Stomach (tissue), 9 donors: ENCODE results near the gene LMCD1. TPM values are rescaled to one million over a fixed set of nuclear protein-coding genes. Genes with fewer than 3 reads are reported as not detected.
"Not testable (repeated sequence)": the region's sequence is repeated elsewhere in the genome, so short reads cannot be mapped to it uniquely, and the experiment has no call there.

ENCODE experiments used
- DNase-seq, 2 donors: peaks; one replicate each; pipeline versions ENCODE4 v3.0.0 to v3.0.0-alpha.2; 2013 to 2019
- H3K27ac ChIP-seq, 5 donors: fragments of 200-600 bp in 4 of 5; sonication (generic) in 4 of 5; one replicate each; pipeline ENCODE4 v1.5.1; 2013 to 2019; ENCODE audit warnings: mild to moderate bottlenecking in 1 of 5, moderate library complexity in 1 of 5
- H3K27me3 ChIP-seq, 3 donors: fragments of 200-600 bp; sonication (generic); one replicate each; pipeline ENCODE4 v1.5.1; 2017 to 2019; ENCODE audit warnings: mixed run types in 1 of 3
- H3K36me3 ChIP-seq, 4 donors: fragments of 200-600 bp; sonication (generic); 1 replicate in 3 of 4; 2 replicates in 1 of 4; pipeline ENCODE4 v1.5.1; 2016 to 2019
- H3K4me1 ChIP-seq, 4 donors: fragments of 200-600 bp; sonication (generic); one replicate each; pipeline ENCODE4 v1.5.1; 2016 to 2019
- H3K4me3 ChIP-seq, 4 donors: fragments of 200-600 bp; sonication (generic) in 3 of 4; one replicate each; pipeline ENCODE4 v1.5.1; 2016 to 2019; ENCODE audit warnings: mild to moderate bottlenecking in 1 of 4
- H3K9me3 ChIP-seq, 4 donors: fragments of 200-600 bp; sonication (generic); one replicate each; pipeline ENCODE4 v1.5.1; 2016 to 2019
- EP300 ChIP-seq: sonication (generic); formaldehyde crosslinking; IDR thresholded peaks from one replicate; pipeline ENCODE4 v1.6.1; 2017; ENCODE audit warnings: antibody characterized with exemption
- POLR2A ChIP-seq, 4 donors: fragments of 450-650 bp; IDR thresholded peaks; one replicate each; pipeline ENCODE4 v1.6.1; 2016; ENCODE audit warnings: antibody characterized with exemption in 4 of 4, control low read depth in 2 of 4, mild to moderate bottlenecking in 1 of 4, moderate library complexity in 1 of 4
- POLR2AphosphoS5 ChIP-seq, 3 donors: sonication (generic); formaldehyde crosslinking; IDR thresholded peaks; one replicate each; pipeline ENCODE4 v1.6.1; 2016; ENCODE audit warnings: antibody characterized with exemption in 3 of 3
- WGBS, 5 donors: extraction: QIAGEN DNeasy Blood & Tissue Kit in 3 of 5; methylation state at CpG; one replicate each; pipeline versions ENCODE4 v1.1.5 to v1.1.7; 2013 to 2018; 5-methylcytosine and 5-hydroxymethylcytosine counted together
- intact Hi-C: fragments of 100-400 bp; cut with DNase I; formaldehyde crosslinking; loops from one replicate; pipeline ENCODE4 v1.15.1; 2023; ENCODE audit warnings: low total_unique reads
- polyA plus RNA-seq, 3 donors: library from polyadenylated mRNA; stranded (reverse); fragments of 200-250 nt; gene quantifications; one replicate each; pipeline ENCODE4 v1.2.3, GENCODE V29; 2013
- total RNA-seq, 5 donors: library from RNA; depleted of rRNA; stranded (reverse); fragments of >200 nt; gene quantifications; one replicate each; pipeline versions ENCODE4 v1.1.0 to v1.2.3, GENCODE V29; 2014 to 2016
- TF ChIP-seq, protein P1 (sequence below), 7 experiments: fragments of 450-650 bp in 4 of 7; fragments of 200-600 bp in 3 of 7; sonication (generic) in 3 of 7; IDR thresholded peaks; one replicate each; pipeline ENCODE4 v1.5.1; 2016 to 2019; ENCODE audit warnings: antibody characterized with exemption in 7 of 7, control low read depth in 2 of 7, mild to moderate bottlenecking in 1 of 7
- donor health status: healthy with polysubstance abuse.
- donor health status: Bipolar disorder and iron deficiency.
- donor health status: healthy.

Gene LMCD1
- total and polyA plus RNA-seq, 8 donors, result 0.58 to 60.2 (median 23.7) TPM

DNA sequence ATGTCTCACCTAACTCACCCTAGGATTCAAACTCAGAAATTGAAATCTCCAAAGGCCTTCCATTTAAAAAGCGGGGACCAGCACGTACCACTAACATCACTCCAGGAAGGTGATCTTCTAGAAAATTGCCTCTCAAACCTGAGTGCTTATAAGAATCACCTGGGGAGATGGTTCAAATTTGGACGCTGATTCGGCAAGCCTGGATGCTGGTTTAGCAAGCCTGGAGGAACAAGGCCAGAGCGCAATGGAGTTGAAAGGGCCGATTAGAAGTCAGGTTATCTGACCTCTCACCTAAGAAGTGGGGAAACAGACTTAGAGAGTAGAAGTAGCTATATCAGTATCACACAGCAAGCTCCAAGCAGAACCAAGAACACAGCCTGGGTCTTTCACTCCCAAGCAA, 74.8 kb downstream of the LMCD1 start:
- 77 to 95% (median 85%) methylated on average over 6 of the region's 6 CpGs for WGBS, 5 donors
- Histone ChIP-seq H3K4me1 (no peaks in the 10 kb centered on the region), H3K36me3 (peaks cover 0 to 8% (median 0%) of the 10 kb centered on the region in 4 donors), H3K27me3 (no peaks in the 10 kb centered on the region), H3K27ac (peak overlapping the region in 3 of 5 donors; percentile 11 to 44 (median 40)), H3K4me3 (no peak overlapping the region), H3K9me3 (no peaks in the 10 kb centered on the region)
- TF ChIP-seq, protein P1, sequence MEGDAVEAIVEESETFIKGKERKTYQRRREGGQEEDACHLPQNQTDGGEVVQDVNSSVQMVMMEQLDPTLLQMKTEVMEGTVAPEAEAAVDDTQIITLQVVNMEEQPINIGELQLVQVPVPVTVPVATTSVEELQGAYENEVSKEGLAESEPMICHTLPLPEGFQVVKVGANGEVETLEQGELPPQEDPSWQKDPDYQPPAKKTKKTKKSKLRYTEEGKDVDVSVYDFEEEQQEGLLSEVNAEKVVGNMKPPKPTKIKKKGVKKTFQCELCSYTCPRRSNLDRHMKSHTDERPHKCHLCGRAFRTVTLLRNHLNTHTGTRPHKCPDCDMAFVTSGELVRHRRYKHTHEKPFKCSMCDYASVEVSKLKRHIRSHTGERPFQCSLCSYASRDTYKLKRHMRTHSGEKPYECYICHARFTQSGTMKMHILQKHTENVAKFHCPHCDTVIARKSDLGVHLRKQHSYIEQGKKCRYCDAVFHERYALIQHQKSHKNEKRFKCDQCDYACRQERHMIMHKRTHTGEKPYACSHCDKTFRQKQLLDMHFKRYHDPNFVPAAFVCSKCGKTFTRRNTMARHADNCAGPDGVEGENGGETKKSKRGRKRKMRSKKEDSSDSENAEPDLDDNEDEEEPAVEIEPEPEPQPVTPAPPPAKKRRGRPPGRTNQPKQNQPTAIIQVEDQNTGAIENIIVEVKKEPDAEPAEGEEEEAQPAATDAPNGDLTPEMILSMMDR (IDR thresholded peaks at IDR 0.05), result no peak
- TF ChIP-seq EP300 (no peak), POLR2AphosphoS5 (IDR thresholded peaks at IDR 0.05) (no peak), POLR2A (IDR thresholded peaks at IDR 0.05) (no peak)
- intact Hi-C loops, result no loop called here
- DNase-seq, result no peak

DNA sequence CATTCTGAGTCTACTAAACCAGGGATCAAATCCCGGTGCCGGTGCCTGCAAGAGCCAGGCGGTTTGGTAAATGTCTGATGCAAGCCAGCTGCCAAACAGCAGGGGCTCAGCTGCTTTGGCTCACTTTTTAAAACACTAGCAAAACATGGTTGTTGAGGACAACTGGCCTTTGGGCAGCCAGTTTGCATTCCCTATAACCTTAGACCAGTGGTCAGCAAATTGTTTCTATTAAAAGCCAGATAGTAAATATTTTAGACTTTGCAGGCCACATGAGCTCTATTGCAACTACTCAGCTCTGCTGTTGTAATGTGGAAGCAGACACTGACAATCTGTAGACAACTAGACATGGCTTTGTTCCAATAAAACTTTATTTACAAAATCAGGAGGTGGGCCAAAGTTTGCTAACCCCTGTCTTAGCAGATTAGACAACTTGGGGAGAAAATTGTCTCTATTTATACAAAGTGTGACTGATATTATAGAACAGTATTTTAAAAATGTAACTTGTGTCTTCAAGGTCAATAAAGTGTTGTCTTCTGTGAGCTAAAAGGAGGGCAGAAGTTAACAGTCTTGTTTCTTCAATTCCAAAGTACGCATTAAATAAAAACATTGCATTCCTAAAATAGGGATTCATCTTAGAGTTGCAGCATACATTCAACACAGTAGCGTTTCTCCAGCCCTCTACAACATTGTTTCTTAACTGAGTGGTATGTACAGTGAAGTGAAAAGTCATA, 75.4 kb downstream of the LMCD1 start:
- DNase-seq, result no peak
- Histone ChIP-seq H3K27me3 (no peaks in the 10 kb centered on the region), H3K4me1 (no peaks in the 10 kb centered on the region), H3K36me3 (peaks cover 0 to 6% (median 0%) of the 10 kb centered on the region in 4 donors), H3K4me3 (no peak overlapping the region), H3K9me3 (no peaks in the 10 kb centered on the region), H3K27ac (peak overlapping the region in 2 of 5 donors; percentile 40 to 44)
- 63 to 79% (median 68%) methylated on average over 5 of the region's 5 CpGs for WGBS, 5 donors
- intact Hi-C loops, result no loop called here
- TF ChIP-seq POLR2AphosphoS5 (IDR thresholded peaks at IDR 0.05) (peak in 1 of 3 donors; percentile 51), EP300 (no peak), POLR2A (IDR thresholded peaks at IDR 0.05) (no peak)
- TF ChIP-seq, protein P1 (IDR thresholded peaks at IDR 0.05), result no peak

DNA sequence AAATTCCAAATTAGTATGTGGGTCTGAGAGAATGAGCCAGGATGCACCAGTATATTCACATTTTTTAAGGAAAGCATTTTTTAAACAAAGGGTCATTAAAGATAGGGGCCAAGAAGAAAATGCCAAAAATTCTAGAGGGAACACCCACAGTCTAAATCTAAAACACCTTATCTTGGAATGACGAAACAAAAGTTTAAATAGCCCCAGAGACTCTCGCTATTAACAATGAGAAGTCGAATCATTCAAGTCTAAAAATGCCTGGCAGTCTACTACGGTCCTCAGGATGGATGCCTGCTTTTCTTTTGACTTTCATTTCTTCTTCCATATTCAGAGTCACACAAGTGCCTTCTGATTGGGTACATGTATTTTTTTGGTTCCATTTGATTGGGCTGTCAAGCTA, 76.7 kb downstream of the LMCD1 start:
- no peak for DNase-seq
- H3K36me3 ChIP-seq, result peaks cover 0 to 6% (median 0%) of the 10 kb centered on the region in 4 donors
- no peak overlapping the region for H3K4me3 ChIP-seq
- intact Hi-C loops, result no loop called here
- no peak for TF ChIP-seq POLR2A (IDR thresholded peaks at IDR 0.05)
- no peak for TF ChIP-seq POLR2AphosphoS5 (IDR thresholded peaks at IDR 0.05)
- H3K9me3 ChIP-seq, result no peaks in the 10 kb centered on the region
- H3K27ac ChIP-seq, result no peak overlapping the region
- no peaks in the 10 kb centered on the region for H3K27me3 ChIP-seq
- WGBS, 5 donors, result 57 to 81% (median 74%) methylated on average over 4 of the region's 4 CpGs
- H3K4me1 ChIP-seq, result no peaks in the 10 kb centered on the region

DNA sequence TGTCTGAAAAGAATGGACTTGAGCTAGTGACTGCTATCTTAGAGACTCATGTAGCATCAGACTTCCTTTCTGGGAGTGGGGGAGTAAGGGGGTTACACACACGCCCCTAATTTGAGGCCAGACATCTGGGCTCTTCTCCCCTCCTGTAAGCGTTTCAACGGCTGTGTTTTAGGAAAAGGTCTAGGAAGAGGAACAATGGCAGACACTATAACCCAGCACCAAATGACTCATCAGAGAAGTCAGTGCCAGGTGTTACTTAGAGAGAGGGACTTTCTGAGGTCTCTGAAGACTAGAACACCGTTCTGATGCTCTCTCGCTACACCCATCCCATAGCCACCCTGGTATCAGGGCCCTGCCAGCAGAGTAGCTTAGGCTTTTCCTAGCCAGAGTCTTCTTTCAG, 77.5 kb downstream of the LMCD1 start:
- Histone ChIP-seq H3K27me3 (no peaks in the 10 kb centered on the region), H3K27ac (peak overlapping the region in 1 of 5 donors; percentile 18), H3K36me3 (peaks cover 0 to 3% (median 0%) of the 10 kb centered on the region in 4 donors), H3K4me3 (no peak overlapping the region), H3K9me3 (no peaks in the 10 kb centered on the region), H3K4me1 (no peaks in the 10 kb centered on the region)
- TF ChIP-seq, protein P1 (IDR thresholded peaks at IDR 0.05), result no peak
- TF ChIP-seq POLR2AphosphoS5 (IDR thresholded peaks at IDR 0.05), result no peak
- TF ChIP-seq POLR2A (IDR thresholded peaks at IDR 0.05), result no peak
- no peak for TF ChIP-seq EP300
- intact Hi-C loops, result no loop called here
- DNase-seq, result no peak
- WGBS, 5 donors, result 50 to 60% (median 52%) methylated on average over 5 of the region's 5 CpGs

DNA sequence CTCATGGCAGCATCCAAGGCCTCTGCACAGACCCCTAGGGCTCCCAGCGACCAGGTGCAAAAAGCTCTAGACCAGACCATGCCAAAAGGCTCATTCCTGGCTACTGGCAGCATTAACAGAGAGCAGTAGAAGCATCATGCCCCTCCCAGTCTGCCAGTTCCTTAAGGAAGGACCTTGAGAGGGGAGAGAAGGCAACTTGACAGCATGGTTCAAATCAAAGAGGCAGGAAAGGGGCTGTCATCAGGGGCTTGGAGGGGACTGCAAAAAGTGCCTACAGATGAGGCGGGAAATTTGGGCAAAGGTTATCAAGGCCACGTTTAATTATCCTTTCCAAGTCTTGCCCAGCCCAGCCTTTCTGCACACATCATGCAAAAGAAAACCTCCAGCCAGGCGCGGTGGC, 78.3 kb downstream of the LMCD1 start:
- 60 to 74% (median 74%) methylated on average over 5 of the region's 5 CpGs for WGBS, 5 donors
- Histone ChIP-seq H3K9me3 (no peaks in the 10 kb centered on the region), H3K27ac (no peak overlapping the region), H3K4me3 (no peak overlapping the region), H3K36me3 (no peaks in the 10 kb centered on the region), H3K27me3 (no peaks in the 10 kb centered on the region), H3K4me1 (no peaks in the 10 kb centered on the region)
- TF ChIP-seq EP300 (no peak), POLR2AphosphoS5 (IDR thresholded peaks at IDR 0.05) (no peak), POLR2A (IDR thresholded peaks at IDR 0.05) (no peak)
- TF ChIP-seq, protein P1 (IDR thresholded peaks at IDR 0.05), result no peak
- DNase-seq, result no peak
- intact Hi-C loops, result no loop called here

DNA sequence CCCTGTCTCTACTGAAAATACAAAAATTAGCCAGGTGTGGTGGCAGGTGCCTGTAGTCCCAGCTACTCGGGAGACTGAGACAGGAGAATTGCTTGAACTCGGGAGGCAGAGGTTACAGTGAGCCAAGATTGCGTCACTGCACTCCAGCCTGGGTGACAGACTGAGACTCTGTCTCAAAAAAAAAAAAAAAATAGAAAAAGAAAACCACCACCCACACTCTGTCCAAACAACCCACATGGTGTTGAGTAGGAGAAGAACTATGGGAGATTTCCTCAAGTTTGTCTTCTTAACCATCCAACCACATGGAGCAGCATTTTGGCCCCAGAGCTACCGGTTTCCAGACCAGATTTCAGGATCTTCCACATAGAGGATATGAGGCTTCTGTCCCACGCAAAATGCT, 78.8 kb downstream of the LMCD1 start:
- H3K9me3 ChIP-seq, DNase-seq, H3K4me1 ChIP-seq, H3K27ac ChIP-seq, H3K27me3 ChIP-seq, H3K36me3 ChIP-seq, H3K4me3 ChIP-seq, intact Hi-C loops: not testable (repeated sequence)
- WGBS, 5 donors, result 70 to 85% (median 77%) methylated on average over 5 of the region's 5 CpGs
